HG02678 (cell line): ENCODE measurements around the gene INPP4A.

ENCODE experiments used
- ATAC-seq: cut with Tn5 transposase; IDR thresholded peaks from one replicate; pipeline ENCODE4 v1.9.1; 2021; ENCODE audit warnings: mild to moderate bottlenecking, moderate library complexity; ENCODE audit not compliant: unreplicated experiment

Gene INPP4A

DNA sequence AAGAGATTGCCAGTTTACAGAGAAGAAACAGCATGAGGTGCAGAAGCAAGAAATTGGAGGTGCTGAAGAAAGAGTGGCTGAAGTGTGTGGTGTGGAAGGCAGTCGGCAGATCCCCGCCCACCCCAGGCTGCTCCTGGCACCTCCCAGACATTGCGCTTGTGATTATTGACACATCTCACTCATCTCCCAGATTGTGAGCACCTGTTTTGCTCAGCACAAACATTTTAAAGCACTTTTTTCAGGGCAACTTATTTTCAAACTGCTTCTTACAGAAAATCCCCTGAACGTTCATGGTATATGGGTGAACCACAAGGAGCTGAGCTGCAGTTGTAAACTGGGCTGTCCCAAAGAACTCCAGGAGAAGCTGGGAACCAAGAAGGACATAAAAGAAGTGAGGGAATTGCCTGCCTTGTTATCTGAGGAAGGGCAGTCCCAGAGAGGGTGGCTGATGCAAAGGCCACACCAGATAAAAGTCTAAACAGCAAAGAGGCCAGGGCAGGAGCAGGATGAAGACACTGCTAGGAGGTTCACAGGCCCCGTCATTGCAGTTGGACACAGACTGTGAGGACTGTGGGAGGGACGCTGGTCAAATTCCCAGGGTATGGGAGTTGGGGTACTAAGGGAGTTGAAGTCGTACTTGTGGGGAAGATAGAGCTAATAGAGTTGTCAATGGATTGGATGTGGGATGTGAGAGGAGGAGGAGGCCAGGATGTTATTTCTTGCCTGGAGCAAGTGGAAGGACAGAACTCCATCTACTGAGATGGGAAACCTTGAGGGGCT lies 65.1 kb downstream of the INPP4A start:
- ATAC-seq = no peak

DNA sequence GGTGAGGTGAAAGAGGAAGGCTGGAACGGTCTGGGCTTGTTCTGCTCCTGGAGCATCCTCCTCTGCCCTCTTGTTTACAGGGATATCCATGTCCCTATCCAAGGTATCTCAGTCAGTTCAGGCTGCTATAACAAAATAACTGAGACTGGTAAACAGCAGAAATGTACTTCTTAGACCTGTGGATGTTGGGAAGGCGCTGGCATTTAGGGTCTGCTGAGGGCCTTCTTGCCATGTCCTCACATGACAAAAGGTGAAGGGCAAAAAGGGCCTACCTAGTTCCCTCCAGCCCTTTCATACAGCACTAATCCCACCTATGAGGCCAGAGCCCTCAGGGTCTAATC lies 65.6 kb downstream of the INPP4A start:
- ATAC-seq = no peak

DNA sequence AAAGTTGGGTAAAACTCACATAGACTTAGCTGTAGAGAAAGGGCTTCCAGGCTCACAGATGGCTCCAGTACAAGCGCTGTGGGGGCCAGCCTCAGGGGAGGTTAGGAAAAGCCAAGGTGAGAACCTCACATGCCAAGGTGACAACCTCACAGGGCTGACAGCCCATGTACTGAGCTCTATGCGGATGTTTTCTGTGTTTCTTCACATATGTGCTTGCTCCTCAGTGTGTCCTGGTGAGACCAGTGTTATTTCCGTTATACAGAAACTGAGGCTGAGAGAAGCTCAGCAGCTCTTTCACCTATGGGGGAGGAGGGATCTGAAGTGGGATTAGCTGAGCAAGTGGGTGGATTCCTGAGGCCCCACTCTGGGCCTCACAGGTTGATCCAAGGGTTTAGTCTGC lies 67.3 kb downstream of the INPP4A start:
- no peak for ATAC-seq

DNA sequence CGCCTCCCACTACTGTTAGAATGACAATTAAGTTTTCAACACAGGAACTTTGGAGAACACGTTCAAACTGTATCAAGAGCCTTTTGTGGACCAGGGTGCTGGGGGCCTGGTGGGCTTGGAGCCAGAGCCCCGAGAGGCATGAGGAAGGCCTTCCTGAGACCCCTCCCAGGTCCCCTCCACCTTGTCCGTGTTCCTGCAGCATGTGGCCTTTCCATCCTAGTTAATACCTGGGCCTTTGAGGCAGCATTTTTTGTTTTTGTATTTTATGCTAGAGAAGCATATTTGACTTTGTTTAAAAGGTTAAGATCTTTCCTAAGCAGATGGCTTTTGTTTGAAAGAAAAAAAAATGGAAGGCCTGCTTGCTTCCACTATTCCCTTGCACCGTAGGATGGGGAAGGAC lies 68.0 kb downstream of the INPP4A start:
- no peak for ATAC-seq

DNA sequence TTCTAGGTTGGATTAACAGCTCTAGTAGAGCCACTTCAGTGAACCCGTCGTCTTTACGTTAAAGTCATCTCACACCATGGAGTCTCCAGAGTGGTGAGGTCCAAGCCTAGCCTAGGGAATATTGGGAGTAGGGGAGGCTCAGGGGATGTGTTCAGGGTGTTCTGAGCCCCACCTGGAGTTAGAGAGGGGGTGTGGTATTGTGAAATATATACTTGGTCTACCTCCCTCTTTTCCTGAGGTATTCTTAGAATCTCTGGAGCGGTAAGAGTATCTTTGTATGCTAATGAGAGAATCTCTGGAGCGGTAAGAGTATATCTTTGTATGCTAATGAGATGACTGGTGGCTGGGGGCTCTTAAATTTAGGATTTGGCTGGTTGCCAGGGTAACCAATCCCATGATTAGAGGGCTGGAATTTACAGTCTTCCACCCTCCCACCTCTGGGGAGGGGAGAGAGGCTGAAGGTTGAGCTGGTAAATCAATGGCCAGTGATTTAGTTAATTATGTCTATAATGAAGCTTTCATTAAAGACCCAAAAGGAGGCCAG lies 69.5 kb downstream of the INPP4A start:
- ATAC-seq = no peak

DNA sequence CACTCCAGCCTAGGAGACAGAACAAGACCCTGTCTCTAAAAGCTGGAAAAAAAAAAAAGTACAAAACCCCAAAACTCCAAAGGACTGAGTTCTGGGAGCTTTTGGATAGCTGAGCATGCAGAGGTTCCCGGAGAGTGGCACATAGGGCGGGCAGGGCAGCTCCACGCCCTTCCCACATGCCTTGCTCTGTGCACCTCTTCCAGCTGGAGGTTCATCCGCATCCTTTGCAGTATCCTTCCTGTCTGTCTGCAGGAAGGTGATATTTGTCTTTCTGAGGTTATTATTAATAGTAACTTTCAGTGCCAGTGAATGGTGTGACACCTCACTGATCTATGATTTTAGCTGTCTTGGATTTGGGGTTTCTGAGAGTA lies 70.2 kb downstream of the INPP4A start:
- no peak for ATAC-seq

DNA sequence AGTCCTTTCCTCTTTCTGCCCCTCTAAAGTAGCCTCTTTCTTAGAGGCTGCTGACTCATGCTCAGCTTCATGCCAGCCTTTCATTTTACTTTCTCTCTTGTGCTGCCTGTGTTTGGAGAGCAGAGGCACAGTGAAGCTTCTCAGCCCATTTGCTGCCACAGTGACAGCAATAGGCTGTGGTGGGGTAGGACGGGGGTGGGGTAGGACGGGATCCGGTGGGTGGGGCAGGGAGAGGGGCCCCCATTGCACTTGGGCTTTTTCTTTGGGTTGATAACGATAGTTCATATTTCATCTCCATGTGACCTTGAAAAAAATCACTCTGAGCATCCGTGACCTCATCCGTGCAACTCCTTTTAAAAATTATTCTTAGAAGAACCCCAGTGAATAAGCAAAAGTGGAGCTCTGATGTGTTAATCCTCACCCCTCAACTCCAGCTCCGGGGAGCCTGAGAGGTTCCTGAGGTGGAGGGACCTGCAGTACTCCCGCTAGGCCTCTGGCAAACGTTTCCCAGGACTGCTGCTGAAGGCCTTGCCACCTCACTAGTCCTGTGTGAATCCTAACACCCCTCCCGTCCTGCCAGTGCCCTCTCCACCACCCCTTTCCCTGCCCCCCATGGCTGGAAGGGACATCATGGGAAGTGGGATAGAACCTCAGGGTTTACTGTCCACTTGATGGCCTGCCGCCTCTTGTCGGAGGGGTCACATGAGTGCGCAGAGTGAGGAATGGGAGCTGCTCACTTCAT lies 70.8 kb downstream of the INPP4A start:
- no peak for ATAC-seq

DNA sequence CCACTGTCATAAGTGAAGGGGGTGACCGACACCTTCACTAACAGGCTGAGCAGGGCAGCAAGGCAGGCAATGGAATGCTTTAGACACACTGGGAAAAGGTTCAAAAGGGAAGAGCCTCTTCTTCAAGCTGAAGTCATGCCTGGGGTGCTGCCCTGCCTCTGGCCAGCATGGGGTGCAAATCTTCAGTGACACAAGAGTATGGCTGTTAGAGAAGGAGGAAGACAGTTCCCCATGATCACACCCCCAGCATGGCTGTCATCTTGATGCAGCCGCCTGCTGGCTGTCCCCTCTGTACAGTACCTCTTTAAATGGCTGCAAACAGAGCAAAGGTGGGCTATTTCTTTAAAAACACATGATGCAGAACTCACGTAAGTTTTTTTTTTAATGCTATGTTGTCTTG lies 71.9 kb downstream of the INPP4A start:
- no peak for ATAC-seq

DNA sequence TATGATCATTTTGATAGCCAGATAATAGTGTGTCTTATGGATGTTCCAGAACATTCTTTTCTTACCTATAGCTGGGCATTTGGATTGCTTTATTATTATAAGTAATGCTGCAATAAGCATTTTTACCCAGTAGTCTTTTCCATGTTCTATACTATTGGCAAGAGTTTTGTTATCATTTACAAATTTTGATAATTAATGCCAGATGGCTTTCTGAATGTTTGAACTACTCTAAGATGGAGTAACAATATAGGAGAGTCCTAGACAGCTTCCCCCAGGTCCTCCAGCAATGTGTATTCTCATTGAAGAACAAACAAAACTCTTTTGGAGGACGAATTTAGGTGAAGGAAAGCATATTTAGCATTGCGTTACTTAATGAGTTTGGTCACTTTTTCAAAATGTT lies 73.0 kb downstream of the INPP4A start:
- ATAC-seq = no peak

DNA sequence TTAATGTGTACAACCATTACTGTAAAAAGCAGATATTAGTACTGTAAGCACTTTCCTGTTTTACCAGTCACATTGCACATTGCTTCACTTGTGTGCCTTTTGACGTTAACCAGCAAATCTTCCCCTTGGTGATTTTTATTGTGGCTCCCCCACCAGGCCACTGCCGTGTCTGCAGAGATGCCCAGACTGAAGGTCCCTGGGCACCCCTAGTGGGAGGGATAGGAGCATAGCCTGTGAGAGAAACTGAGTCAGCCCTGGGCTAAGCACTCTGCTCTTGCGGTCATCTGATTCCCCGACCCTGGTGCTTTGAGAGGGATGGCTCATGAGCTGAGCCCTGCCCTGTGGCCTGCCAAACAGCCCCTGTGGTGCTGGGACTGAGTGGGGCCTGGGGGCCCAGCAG lies 73.4 kb downstream of the INPP4A start:
- ATAC-seq = no peak

DNA sequence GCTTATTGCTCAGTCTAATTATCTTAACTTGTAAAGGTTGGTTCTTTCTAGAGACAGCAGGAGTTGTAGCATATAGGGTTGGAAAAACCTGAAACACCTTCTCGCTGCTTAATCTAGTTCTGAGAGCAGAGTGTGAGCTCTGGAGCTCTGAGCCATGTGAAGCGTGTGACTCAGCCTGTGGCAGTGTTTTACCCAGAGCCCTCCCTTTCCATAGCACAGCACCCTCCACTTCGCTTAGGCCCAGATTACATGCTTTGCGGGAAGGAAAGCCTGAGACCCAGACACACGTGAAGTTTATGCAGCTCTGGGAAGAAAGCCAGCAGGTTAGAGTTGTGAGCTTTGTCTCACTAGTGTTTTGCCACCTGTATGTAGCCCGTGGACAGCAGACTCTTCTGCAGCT lies 74.5 kb downstream of the INPP4A start:
- ATAC-seq = no peak

DNA sequence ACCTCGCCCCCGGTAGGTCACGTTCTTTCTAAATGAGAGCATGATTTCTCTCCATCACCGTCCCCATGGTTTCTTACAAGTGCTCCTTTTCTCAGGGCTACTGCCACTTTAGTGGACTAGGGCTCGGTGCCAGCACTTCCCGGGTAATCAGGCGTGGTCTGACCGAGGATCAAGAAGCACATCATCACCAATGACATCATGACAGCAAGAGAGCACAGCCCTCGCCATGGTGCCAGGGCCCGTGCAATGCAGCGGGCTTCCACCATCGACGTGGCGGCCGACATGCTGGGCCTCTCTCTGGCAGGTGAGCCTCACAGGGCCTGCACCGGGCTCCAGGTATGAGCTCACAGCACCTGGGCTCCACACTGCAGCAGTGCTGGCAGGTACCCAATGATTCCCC lies 75.2 kb downstream of the INPP4A start:
- no peak for ATAC-seq

DNA sequence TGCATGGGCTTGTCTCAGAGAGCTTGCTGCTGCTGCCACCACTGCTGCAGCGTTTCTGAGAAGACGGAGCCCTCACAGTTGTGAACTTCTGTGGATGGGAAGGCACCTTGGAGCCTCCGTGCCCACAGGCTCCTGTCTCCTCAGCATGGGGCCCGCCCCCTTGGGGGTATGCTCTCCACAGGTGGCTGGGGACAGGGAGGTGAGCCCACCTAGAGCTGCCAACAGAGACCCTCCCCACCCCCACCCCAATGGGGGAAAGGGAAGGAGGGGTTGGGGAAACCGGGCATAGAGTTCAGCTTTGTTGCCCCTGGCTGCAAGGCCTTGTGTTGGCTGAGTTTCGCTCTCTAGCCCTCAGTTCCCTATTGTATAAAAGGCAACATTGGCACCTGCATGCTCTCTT lies 76.1 kb downstream of the INPP4A start:
- ATAC-seq = no peak

DNA sequence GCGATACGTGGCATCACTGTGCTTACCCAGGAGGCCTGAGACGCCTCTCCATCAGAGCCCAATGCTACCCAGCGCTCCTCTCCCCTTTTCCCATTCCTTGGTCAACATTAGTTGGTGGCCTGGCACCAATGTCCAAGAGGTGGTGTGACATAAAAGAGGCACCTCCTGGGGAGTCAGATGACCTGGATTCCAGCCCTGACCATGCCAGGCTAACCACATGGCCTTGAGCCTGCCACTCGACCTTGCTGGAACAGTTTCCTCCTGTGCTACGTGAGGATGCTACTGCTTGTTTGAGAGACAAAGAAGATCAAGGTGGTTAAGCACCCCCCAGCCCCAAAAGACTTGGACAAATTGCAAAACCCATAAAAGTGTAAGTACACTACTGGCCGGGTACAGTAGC lies 76.6 kb downstream of the INPP4A start:
- no peak for ATAC-seq

DNA sequence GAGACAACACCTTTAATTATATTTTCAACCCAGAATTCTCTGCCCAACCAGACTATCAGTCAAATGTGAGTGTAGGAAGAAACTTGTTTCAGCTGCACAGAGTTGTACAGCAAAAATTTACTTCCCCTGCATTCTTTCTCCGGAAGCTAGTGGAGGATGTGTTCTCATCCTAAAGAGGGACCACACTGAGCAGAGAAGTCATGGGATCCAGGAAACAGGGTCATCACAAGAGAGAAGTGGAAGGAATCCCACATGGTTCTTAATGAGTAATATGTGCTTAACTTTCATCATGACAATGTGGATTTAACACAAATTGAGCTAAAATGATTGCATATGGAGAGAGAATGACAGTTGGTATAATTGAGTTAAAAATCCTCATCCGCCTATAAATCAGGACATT lies 78.2 kb downstream of the INPP4A start:
- no peak for ATAC-seq

DNA sequence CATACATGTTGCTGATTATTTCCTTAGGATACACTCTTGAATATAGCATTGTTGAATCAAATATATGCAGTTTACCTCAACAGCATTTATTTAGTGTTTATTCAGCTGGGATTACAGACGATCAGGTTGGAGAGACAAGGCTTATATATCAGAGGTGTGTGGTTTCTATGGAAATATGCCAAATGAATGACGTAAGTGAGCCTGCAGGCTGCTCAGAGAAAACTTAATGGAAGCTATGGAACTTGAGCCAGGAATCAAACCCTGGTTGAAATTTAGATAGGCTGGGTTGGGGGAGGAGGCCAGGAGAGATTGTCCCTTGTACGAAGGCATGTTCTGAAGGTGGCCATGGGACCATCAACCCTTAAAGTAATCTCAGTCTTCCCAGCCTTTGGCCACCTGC lies 79.5 kb downstream of the INPP4A start:
- no peak for ATAC-seq

DNA sequence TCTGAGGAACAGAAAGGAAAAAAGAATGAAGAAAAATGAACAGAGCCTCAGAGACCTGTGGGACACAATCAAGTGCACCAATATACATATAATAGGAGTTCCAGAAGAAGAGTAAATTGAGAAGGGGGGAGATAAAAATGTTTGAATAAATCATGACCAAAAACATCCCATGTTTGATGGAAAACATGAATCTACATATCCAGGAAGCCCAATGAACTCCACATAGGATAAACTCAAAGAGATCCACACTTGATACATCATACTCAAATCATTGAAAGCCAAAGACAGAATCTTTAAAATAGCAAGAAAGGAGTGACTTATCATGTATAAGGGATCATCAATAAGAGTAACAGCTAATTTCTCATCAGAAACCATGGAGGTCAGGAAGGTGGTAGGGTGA lies 83.7 kb downstream of the INPP4A start:
- no peak for ATAC-seq

DNA sequence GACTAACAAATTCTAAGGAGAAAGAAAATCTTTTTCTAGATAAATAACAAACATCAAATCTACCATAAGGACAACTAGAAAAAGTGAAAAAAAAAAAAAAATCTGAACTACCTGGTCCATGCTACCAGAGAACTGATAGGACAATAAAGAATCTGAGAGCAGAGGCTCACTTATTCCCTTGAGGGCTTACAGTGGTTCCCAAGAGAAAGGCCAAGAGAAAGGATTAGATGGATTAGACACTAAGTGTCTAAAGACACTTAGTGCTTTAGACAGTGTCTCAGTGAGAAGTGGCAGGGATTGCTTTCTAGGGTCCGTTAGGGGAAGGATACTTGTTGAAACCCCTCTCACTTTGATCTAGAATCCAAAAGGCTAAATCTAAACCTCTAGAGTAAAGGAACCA lies 85.5 kb downstream of the INPP4A start:
- ATAC-seq = no peak

DNA sequence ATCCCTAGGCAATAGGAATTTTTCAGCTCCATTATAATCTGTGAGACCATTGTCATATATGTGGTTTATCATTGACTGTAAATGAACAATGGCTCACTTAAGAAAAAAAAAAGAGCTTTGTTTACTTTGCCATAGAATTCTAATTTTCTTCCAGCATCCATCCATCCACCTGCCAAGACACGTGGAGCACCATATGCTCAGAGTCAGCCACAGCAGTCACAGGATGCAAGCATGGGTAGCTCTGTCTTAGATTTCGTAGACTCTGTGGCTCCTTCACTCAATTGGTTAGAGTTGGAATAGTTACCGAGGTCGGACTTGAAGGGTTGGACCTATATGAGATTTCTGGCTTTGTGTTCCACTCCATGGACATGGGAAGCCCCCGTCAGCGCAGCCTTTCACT lies 88.1 kb downstream of the INPP4A start:
- ATAC-seq = no peak

DNA sequence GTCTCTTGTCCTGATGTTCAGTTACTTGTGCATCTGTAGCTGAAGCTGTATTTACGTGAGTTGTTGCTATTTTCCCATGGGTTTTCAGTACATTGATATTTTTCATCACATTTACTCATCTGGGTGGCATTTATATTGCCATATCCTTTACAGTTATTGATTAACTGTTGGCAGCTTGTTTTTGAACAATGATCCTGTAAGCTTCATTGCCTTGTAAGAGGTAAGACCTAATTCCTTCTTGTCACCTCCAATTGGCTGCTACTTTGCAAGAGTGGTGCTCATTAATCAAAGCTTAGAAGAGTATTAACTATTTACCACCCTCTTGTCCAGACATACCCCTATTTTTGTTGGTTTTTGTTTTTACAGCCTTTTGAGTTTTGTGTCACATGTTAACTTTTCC lies 88.9 kb downstream of the INPP4A start:
- no peak for ATAC-seq

DNA sequence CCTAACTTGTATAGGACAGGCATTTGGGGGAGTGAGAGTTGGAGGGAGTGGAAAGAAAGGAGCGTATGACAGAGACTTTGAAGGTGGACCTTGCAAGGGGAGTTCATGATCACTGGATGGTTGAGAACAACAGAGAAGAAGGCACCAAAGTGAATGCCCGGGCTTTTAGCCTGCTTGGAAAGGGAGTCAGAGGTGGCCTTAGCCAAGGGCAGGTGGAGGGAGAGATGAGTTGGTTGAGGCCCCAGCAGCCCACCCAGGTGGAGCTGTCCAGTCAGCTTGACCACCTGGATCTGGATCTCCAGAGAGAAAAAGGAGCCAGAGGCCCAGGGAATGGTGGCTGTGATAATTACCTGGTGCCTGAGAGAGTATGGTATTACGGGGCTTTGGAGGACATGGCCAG lies 90.1 kb downstream of the INPP4A start:
- no peak for ATAC-seq

DNA sequence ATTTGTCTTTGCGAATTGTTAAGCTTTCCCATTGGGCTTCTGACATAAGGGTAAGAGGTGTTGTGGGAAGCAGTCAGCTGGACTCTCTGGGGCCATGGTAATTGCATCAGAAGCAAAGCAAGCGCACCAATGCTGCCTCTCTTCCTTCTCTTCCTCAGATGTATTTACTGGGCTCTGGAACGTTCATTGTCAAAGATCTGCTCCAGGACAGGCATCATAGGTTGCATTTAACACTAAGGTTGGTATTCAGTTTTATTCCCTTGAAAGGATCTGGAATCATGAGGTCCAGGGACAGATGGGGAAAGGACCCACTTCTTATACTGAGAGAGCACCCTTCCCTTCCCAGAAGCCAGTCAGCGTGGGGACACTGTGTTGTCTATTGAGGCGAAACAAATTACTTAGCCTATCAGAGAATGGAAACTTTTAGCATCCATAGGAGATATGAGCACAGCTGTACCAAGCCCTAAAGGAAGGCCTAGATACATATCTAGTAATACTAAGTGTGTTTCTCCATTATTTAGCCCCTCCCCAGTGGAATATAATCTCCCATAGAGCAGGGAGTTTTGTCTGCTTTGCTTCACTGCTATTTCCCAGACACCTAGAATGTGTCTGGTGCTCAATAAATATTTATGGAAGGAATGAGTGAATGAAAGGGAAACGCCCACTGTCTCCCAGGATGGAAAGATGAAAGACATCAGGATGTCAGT lies 91.5 kb downstream of the INPP4A start:
- no peak for ATAC-seq
